IPS-20b (cell line): ENCODE results near the gene RPL35.

Experiments
- H3K27ac ChIP-seq: one replicate; pipeline ENCODE4 v1.5.1; 2013; ENCODE audit warnings: low read length
- H3K27me3 ChIP-seq: 2 replicates; pipeline ENCODE4 v1.6.1; 2013; ENCODE audit warnings: mild to moderate bottlenecking, low read length, inconsistent platforms; ENCODE audit not compliant: insufficient read depth
- H3K36me3 ChIP-seq: 2 replicates; pipeline ENCODE4 v1.6.1; 2013; ENCODE audit warnings: low read depth, mild to moderate bottlenecking, inconsistent platforms, low read length, moderate library complexity; ENCODE audit not compliant: insufficient read depth
- H3K4me1 ChIP-seq: 2 replicates; pipeline ENCODE4 v1.6.1; 2013; ENCODE audit warnings: mild to moderate bottlenecking, control low read depth, inconsistent platforms, low read length, moderate library complexity; ENCODE audit not compliant: insufficient read depth
- H3K4me3 ChIP-seq: 2 replicates; pipeline ENCODE4 v1.5.1; 2013; ENCODE audit warnings: mild to moderate bottlenecking, low read length, inconsistent platforms
- H3K9ac ChIP-seq: 2 replicates; pipeline ENCODE4 v1.6.1; 2013; ENCODE audit warnings: low read depth, mild to moderate bottlenecking, inconsistent platforms, low read length, moderate library complexity
- H3K9me3 ChIP-seq: 2 replicates; pipeline ENCODE4 v1.6.1; 2013; ENCODE audit warnings: mild to moderate bottlenecking, low read depth, low read length, inconsistent platforms; ENCODE audit not compliant: insufficient read depth

The RPL35 gene

GRCh38 chr9:124812441-124812876 lies 49.3 kb downstream of the RPL35 start:
- no peak overlapping the region for H3K9ac ChIP-seq

GRCh38 chr9:124810663-124811355 lies 50.9 kb downstream of the RPL35 start:
- Histone ChIP-seq H3K27ac (peak overlapping the region; percentile 79), H3K27me3 (no peaks in the 10 kb centered on the region), H3K36me3 (no peaks in the 10 kb centered on the region), H3K9ac (peak overlapping the region; percentile 67; the same call in 1 of the 2 replicates), H3K4me1 (peaks cover 15% of the 10 kb centered on the region), H3K9me3 (no peaks in the 10 kb centered on the region), H3K4me3 (no peak overlapping the region)

More at GRCh38 chr9:124812441-124812876, 49.3 kb downstream of the RPL35 start:
- Histone ChIP-seq H3K36me3 (no peaks in the 10 kb centered on the region), H3K27me3 (no peaks in the 10 kb centered on the region), H3K4me3 (no peak overlapping the region), H3K9me3 (no peaks in the 10 kb centered on the region), H3K27ac (no peak overlapping the region), H3K4me1 (peaks cover 15% of the 10 kb centered on the region)

GRCh38 chr9:124809741-124810500 lies 51.8 kb downstream of the RPL35 start:
- Histone ChIP-seq H3K27ac (peak overlapping the region; percentile 79), H3K36me3 (no peaks in the 10 kb centered on the region), H3K9me3 (no peaks in the 10 kb centered on the region), H3K27me3 (no peaks in the 10 kb centered on the region), H3K4me3 (no peak overlapping the region), H3K4me1 (peaks cover 15% of the 10 kb centered on the region), H3K9ac (peak overlapping the region; percentile 67; the same call in 1 of the 2 replicates)

GRCh38 chr9:124809211-124809610 lies 52.5 kb downstream of the RPL35 start:
- Histone ChIP-seq H3K9me3 (no peaks in the 10 kb centered on the region), H3K4me3 (no peak overlapping the region), H3K4me1 (peaks cover 15% of the 10 kb centered on the region), H3K27ac (no peak overlapping the region), H3K27me3 (no peaks in the 10 kb centered on the region), H3K9ac (no peak overlapping the region), H3K36me3 (no peaks in the 10 kb centered on the region)

GRCh38 chr9:124808246-124808956 lies 53.4 kb downstream of the RPL35 start:
- Histone ChIP-seq H3K27ac (no peak overlapping the region), H3K9ac (no peak overlapping the region), H3K4me3 (no peak overlapping the region), H3K36me3 (no peaks in the 10 kb centered on the region), H3K9me3 (no peaks in the 10 kb centered on the region), H3K27me3 (no peaks in the 10 kb centered on the region), H3K4me1 (peaks cover 15% of the 10 kb centered on the region)
